ENCODE data around the gene VSTM4.

The VSTM4 gene

GRCh38 chr10:49090189-49090575, 25.1 kb downstream of the VSTM4 start:
- no peak for DNase-seq

DNA sequence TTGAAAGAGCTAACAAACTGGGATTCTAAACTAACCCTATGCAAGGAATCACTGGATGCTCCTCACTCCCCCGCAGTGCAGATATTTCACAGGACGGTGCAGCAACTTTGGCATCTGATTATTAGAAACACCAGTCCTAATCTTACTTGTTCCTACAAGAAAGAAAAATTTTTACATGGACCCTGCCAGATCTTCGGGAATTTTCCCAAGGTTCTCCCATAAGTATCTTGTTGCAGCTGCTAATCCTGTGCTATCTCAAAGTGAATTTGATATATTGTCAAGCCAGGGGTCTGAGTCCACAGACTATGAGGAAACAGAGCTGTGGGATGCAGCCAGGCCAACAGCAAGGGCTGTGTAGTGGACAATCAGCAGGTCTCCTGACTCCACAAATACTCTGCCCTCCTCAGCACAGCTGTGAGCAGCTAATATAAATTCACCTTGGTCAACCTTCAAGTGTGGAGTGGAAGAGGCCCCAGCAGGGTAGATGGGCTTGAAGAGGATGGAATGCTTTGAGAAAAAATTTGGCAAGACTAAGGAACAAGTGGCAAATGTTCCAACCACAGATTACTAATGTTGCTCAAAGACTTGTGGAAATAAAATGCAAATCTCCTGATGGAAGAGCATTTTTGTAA, 25.6 kb downstream of the VSTM4 start:
- no peak for DNase-seq

- no peak for DNase-seq
Observed at GRCh38 chr10:49089152-49089551, 26.2 kb downstream of the VSTM4 start.

DNA sequence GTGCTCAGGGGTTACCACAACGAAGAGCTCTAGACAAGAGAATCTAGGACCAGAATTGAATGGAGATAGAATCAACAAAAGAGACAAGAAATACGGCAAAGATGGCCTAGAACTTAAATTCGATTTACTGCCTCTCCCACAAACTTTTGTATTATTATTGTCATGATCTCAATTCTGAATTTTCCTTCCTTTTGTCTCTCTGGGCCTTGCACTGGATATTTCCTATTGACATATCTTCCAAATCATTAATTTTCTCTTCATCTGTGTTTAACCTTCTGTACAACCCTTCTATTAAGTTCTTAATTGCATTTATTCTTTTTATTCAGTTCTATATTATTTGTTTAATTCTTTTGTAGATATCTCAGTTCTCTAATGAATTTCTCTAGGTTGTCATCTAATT, 28.4 kb downstream of the VSTM4 start:
- no peak for DNase-seq

GRCh38 chr10:49083261-49083660, 32.1 kb downstream of the VSTM4 start:
- no peak for DNase-seq

GRCh38 chr10:49082766-49083165, 32.6 kb downstream of the VSTM4 start:
- DNase-seq, result no peak

GRCh38 chr10:49081547-49082275, 33.6 kb downstream of the VSTM4 start:
- no peak for DNase-seq

GRCh38 chr10:49080965-49081364, 34.4 kb downstream of the VSTM4 start:
- no peak for DNase-seq

GRCh38 chr10:49080071-49080470, 35.3 kb downstream of the VSTM4 start:
- DNase-seq, result no peak

GRCh38 chr10:49079499-49079898, 35.8 kb downstream of the VSTM4 start:
- no peak for DNase-seq

GRCh38 chr10:49079072-49079471, 36.2 kb downstream of the VSTM4 start:
- no peak for DNase-seq

DNA sequence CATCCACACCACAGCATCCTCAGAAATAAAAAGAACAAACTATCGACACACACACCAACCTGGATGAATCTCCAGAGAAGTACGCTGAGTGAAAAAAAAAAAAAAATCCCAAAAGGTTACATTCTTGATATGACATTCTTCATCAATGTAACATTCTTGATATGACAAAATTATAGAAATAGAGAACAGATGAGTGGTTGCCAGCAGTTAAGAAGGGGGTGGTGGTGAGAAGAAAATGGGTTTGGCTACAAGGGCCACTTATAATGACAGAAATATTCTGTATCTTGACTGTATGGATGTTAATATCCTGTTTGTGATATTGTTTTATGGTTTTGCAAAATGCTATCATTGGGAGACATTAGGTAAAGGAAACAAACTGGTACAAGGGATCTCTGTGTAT, 36.9 kb downstream of the VSTM4 start:
- no peak for DNase-seq

DNA sequence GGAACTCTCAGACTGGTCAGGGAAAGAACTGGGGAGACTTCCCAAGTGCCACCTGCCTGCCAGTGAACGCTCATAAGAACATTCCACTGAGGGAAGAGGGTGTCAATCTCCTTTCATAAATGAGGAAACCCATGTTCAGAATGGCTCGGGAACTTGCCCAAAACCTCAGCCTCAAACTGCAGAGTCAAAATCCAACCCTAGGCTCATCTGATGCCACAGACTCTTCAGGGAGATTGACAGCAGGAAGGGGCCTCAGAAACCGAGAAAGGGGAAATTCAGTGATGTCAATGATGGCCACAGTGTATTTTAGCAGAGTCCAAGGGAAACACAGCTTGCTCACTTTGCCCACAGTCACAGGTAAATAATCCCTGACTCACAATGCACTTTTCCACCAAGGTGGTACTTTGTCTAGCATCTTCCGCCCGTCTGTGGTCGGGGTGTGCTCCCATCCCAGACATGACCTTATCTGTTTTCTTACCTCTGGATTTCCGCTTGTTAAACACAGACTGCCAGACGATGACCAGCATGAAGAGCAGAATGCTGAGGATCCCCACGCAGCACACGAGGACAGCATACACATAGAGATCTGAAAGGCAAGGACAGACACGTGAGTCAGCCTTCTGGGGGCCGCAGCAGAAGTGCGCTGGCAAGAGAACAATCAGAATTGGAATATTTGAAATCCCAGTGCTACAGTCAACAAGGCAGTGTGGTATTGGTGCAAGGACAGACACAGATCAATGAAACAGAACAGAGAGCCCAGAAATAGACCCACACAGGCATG, 38.4 kb downstream of the VSTM4 start:
- DNase-seq, result no peak

- no peak for DNase-seq
Observed at GRCh38 chr10:49076319-49076718, 39.0 kb downstream of the VSTM4 start.

DNA sequence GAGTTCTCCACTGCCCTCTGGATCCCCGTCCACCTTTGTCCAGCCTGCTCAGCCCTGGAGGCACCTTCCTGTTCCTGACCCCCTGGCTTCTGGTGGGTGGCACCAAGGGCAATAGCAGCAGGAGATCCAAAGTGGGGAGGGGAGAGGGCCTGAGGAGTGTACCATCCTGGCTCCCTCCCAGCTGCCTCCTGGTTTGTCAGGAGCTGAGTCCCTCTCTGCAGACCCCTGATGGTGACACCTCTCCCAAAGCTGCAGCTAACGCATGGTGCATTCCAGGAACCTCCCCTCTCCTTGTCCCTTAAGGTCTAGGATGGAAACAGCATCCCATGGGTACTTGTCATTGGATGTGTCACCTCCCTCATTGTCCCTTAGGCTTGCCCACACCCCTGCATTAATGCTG, 39.6 kb downstream of the VSTM4 start:
- no peak for DNase-seq

DNA sequence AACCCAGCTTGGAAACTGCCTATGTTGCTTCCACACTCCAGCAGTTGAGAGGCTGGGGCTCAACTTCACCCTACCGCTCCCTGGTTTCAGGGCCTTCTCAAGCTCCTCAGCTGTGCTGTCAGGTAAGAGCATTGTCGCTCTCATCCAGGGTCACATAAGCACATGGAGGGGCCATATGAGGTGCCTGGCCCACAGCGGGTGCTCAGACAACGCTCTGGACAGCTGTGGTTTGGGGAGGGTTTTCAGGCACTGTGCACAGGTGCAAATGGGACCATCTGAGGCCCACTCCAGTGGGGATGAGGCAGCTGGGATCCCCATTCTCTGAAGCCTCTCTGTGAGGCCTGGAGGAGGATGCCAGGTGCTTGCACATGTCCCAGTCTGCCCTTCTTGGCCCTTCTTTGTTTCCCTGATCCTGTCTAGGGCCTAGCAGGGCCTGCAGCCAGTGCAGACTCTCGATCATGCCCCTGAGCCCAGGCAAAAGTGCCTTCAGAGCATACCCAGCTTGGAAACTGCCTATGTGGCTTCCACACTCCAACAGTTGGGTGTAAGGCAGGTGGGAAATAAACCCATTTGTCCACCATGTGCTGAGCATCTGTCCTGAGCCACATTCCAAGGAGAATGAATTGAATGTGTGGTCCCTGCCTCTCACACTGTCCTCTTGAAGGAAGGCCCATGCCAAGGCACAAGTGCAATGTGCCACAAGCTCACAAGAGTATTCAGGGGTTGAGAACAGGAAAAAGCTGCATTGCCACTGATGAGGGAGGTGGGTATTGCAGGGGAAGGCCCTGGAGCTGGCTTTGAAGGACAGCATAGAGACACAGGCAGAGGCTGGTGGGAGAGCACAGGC, 40.3 kb downstream of the VSTM4 start:
- DNase-seq, result no peak

DNA sequence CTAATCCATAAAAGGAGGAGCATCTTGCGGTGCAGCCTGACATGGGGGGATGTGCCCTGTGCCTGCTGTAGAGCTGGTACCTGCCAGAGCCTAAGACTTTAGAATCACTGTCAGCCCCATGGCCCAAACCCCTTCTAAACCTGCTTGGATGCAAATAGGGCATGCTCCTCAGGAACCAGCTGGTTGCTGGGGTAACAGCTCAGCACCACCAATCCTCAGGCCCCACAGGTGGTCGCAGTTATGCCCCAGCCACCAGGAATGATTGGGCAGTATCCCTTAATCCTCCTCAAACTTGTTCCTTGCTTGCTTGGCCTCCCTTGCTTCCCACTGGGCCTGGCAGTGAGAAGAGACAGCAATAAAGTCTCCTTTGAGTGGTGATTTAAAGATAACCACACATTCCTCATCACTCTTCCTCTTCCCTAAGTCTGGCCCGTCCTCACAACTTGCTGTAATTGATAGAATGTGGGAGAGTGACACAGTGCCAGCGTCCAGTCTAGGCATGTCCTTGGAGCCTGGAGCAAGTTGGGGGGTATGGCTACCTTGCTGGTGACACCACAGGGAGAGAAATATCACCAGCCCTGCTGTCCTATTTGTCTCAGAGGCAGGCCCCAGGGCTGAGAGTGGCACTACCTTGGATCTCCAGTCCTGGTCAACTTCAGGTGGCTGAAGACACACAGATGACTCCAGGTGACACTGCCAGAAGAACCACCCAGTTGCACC, 43.0 kb downstream of the VSTM4 start:
- DNase-seq, result no peak

DNA sequence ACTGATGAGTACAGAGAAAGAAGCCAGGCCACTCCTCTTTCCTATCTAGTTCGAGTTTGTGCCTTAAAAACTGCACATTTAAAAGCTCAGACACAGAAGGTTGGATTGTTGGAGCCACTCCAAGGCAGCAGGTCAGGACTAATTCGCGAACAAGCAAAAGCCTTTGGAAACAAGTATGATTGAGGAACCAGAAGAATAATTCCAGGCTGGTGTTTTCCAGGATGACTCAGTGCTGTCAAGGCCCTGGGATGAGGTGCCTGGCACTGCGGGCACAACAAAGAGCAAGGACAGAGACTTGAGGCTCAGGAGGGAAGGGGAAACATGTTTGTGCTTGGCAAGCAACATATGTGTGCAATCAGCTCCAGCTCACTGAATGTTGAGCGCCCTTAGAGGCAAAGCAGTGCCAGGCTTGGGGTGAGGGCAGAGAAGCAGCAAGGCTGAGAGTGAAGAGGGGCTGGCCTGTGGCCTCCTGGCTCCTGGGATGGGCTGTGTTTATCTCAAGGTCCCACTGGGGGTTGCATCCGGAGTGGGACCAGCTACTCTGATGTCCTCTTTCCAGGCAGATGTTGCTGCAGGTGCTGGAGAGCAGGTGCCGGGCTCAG, 44.1 kb downstream of the VSTM4 start:
- no peak for DNase-seq

DNA sequence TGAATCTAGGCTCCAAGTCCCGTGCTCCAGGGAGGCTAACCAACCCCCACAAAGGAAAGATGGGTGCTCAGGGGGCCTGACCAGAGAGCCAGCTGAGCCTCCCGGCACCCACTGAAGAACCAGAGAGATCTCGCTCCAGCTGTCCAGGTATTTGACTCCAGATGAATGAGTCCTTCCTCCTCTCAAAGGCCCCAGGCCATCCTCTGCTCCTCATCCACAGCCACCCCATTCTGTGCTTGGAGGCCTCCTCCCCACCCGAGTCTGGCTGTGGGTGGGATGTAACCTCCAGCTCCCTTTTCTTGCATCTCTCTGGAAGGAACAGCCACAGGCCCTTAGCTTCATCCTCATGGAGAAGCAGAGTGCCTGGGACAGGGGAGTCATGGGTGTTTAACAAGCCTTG, 44.6 kb downstream of the VSTM4 start:
- no peak for DNase-seq

DNA sequence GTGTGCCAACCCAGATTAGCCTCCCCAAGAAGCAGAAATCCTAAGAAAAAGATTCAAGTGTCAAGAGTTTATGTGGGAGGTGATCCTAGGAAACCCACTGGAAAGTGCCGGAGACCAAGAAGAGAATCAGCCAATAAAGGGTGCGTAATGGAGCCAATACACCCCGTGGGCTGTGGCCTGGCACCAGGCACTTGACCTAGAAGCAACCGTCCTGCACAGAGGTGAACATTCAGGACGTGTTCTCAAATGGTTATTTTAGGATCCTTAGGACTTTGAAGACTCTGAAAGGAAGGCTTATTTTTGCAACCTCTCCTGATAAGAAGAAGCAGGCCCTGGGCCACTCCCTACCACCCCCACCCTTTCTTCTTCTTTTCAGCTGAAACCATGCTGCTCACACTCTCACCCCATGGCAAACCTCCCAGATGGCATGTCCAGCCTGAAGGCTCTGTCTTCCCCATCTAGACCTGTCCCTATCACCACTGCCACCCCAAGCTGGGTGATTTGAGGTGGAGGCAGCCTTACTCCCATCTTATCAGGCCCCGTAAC, 46.6 kb downstream of the VSTM4 start:
- no peak for DNase-seq

GRCh38 chr10:49068209-49068608, 47.1 kb downstream of the VSTM4 start:
- DNase-seq, result no peak
